DND-41 (cell line): ENCODE data around the gene CD200.

Experiments used
- ATAC-seq: fragments of 200-7000 bp; cut with Tn5 transposase; 3 replicates; pipeline ENCODE4 v1.9.1; 2021; ENCODE audit warnings: low read depth; ENCODE audit not compliant: insufficient read depth
- DNase-seq: peaks from one replicate; pipeline ENCODE4 v3.0.0-alpha.2; 2020
- H2AFZ ChIP-seq: 2 replicates; pipeline ENCODE4 v1.6.0; 2012; ENCODE audit warnings: low read depth, low read length
- H3K27ac ChIP-seq: 2 replicates; pipeline ENCODE4 v1.5.1; 2012; ENCODE audit warnings: low read length, inconsistent platforms
- H3K27me3 ChIP-seq: fragments of 200-600 bp; sonication (generic); 2 replicates; pipeline ENCODE4 v1.6.0; 2012; ENCODE audit warnings: low read length, mild to moderate bottlenecking, inconsistent platforms; ENCODE audit not compliant: insufficient read depth, poor library complexity
- H3K36me3 ChIP-seq: 2 replicates; pipeline ENCODE4 v1.5.1; 2012; ENCODE audit warnings: low read length, inconsistent platforms; ENCODE audit not compliant: insufficient read depth
- H3K4me1 ChIP-seq: 2 replicates; pipeline ENCODE4 v1.5.1; 2012; ENCODE audit warnings: mild to moderate bottlenecking, low read length; ENCODE audit not compliant: insufficient read depth
- H3K4me2 ChIP-seq: 2 replicates; pipeline ENCODE4 v1.6.0; 2012; ENCODE audit warnings: mild to moderate bottlenecking, moderate library complexity, low read length, inconsistent platforms; ENCODE audit not compliant: insufficient read depth
- H3K4me3 ChIP-seq, 2 experiments: fragments of 200-600 bp in 1 of 2; shearing (Covaris generic) in 1 of 2; 2 replicates each; pipeline ENCODE4 v1.5.1; 2012 to 2016; ENCODE audit warnings: inconsistent platforms in 2 of 2, low read length in 2 of 2, mild to moderate bottlenecking in 2 of 2, low read depth in 1 of 2, moderate library complexity in 1 of 2
- H3K79me2 ChIP-seq: 2 replicates; pipeline ENCODE4 v1.6.0; 2012; ENCODE audit warnings: low read length, inconsistent platforms; ENCODE audit not compliant: insufficient read depth
- H3K9ac ChIP-seq: 2 replicates; pipeline ENCODE4 v1.6.0; 2012; ENCODE audit warnings: low read depth, mild to moderate bottlenecking, inconsistent platforms, low read length, moderate library complexity
- H3K9me3 ChIP-seq: 2 replicates; pipeline ENCODE4 v1.5.1; 2012; ENCODE audit warnings: low read length, moderate library complexity, mild to moderate bottlenecking, inconsistent platforms; ENCODE audit not compliant: insufficient read depth, severe bottlenecking
- H4K20me1 ChIP-seq: 2 replicates; pipeline ENCODE4 v1.6.0; 2012; ENCODE audit warnings: low read length; ENCODE audit not compliant: insufficient read depth
- CTCF ChIP-seq: IDR thresholded peaks from 2 replicates; pipeline ENCODE4 v1.5.1; 2012; ENCODE audit warnings: borderline replicate concordance, low read length, moderate library complexity, mild to moderate bottlenecking; ENCODE audit not compliant: poor library complexity, severe bottlenecking; ENCODE audit errors: extremely low read depth
- EZH2 ChIP-seq: IDR thresholded peaks from 3 replicates; pipeline ENCODE4 v1.6.1; 2012; ENCODE audit warnings: borderline replicate concordance, low read depth, mild to moderate bottlenecking, moderate library complexity, low read length, inconsistent platforms; ENCODE audit not compliant: severe bottlenecking

CD200 gene

DNA sequence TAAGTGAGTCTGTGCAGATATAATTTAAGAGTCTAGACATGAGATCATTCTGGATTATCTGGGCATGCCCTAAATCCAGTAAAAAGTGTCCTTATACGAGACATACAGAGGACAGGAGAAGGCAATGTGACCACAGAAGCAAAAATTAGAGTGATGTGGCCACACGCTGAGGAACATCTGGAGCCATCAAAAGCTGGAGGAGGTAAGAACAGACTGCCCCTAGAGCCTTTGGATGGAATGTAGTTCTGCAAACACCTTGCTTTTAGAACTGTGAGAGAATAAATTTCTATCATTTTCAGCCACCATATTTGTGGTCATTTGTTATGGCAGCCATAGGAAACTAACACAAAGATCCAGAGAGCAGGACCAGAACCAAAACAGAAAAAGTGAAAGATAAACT lies 41.0 kb downstream of the CD200 start:
- TF ChIP-seq EZH2 = no peak
- no peak for TF ChIP-seq CTCF
- Histone ChIP-seq H3K9ac (no peak overlapping the region), H3K4me2 (no peak overlapping the region), H3K36me3 (no peaks in the 10 kb centered on the region), H3K27me3 (no peaks in the 10 kb centered on the region), H3K4me1 (no peaks in the 10 kb centered on the region), H4K20me1 (no peaks in the 10 kb centered on the region), H3K9me3 (no peaks in the 10 kb centered on the region), H3K4me3 (no peak overlapping the region), H3K79me2 (no peaks in the 10 kb centered on the region), H2AFZ (no peak overlapping the region), H3K27ac (no peak overlapping the region)
- no peak for ATAC-seq
- DNase-seq = no peak

- no peak for TF ChIP-seq EZH2
- no peak for TF ChIP-seq CTCF
- ATAC-seq (no peak), DNase-seq (no peak)
- no peaks in the 10 kb centered on the region for H4K20me1 ChIP-seq
- no peaks in the 10 kb centered on the region for H3K4me1 ChIP-seq
- no peaks in the 10 kb centered on the region for H3K27me3 ChIP-seq
- H2AFZ ChIP-seq = no peak overlapping the region
- H3K4me2 ChIP-seq = no peak overlapping the region
- H3K36me3 ChIP-seq = no peaks in the 10 kb centered on the region
- no peak overlapping the region for H3K27ac ChIP-seq
- H3K9me3 ChIP-seq = no peaks in the 10 kb centered on the region
- no peak overlapping the region for H3K9ac ChIP-seq
- no peaks in the 10 kb centered on the region for H3K79me2 ChIP-seq
- no peak overlapping the region for H3K4me3 ChIP-seq
Measured at GRCh38 chr3:112374333-112374734, 41.4 kb downstream of the CD200 start.

DNA sequence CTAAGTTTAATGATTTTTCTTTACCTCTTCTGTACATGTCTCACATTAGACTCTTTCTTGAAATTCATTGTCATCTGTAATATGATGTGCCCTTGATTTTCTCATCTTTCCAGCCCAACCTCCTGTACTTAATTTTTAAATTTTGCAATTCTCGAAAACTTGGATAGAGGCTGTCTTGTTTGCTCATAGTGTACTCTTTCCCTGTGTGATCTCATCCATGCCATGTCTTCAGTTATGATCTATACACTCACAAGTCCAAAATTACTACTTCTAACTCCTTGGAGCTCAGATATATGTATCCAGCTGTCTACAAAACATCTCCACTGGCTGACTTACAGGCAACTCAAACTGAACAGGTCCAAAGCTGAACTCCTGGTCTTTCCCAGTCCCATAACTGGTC lies 42.2 kb downstream of the CD200 start:
- no peaks in the 10 kb centered on the region for H3K4me1 ChIP-seq
- ATAC-seq = no peak
- TF ChIP-seq EZH2 (no peak), CTCF (no peak)

GRCh38 chr3:112376241-112376911 lies 43.4 kb downstream of the CD200 start:
- TF ChIP-seq CTCF = no peak
- TF ChIP-seq EZH2 = no peak
- Histone ChIP-seq H3K27ac (no peak overlapping the region), H2AFZ (no peak overlapping the region), H3K4me2 (no peak overlapping the region), H3K9me3 (no peaks in the 10 kb centered on the region), H3K4me1 (no peaks in the 10 kb centered on the region), H3K79me2 (no peaks in the 10 kb centered on the region), H3K36me3 (no peaks in the 10 kb centered on the region), H3K4me3 (no peak overlapping the region), H3K27me3 (no peaks in the 10 kb centered on the region), H4K20me1 (no peaks in the 10 kb centered on the region), H3K9ac (no peak overlapping the region)
- ATAC-seq (no peak), DNase-seq (no peak)

More for the DNA sequence above, 42.2 kb downstream of the CD200 start:
- no peak for DNase-seq
- Histone ChIP-seq H3K27ac (no peak overlapping the region), H3K79me2 (no peaks in the 10 kb centered on the region), H3K9me3 (no peaks in the 10 kb centered on the region), H3K9ac (no peak overlapping the region), H3K4me2 (no peak overlapping the region), H4K20me1 (no peaks in the 10 kb centered on the region), H2AFZ (no peak overlapping the region), H3K36me3 (no peaks in the 10 kb centered on the region), H3K4me3 (no peak overlapping the region), H3K27me3 (no peaks in the 10 kb centered on the region)
